Dedifferentiated amniotic fluid mesenchymal stem cell (primary cell): ENCODE results near the gene SANBR.
"Not testable (repeated sequence)": the region's sequence is repeated elsewhere in the genome, so short reads cannot be mapped to it uniquely, and the experiment has no call there.

Source experiments
- DNase-seq: peaks from one replicate; pipeline ENCODE4 v3.0.0-alpha.2; 2016; ENCODE audit errors: extremely low spot score

Gene SANBR

GRCh38 chr2:61065714-61066709 lies at the start of gene SANBR:
Gene SANBR (plus strand): TSS chr2:61065871. CDS start chr2:61070351, 4,480 bp downstream.
- DNase-seq, result peak; percentile 68

- no peak for DNase-seq
These were observed 49.7 kb upstream of the SANBR start for GRCh38 chr2:61015976-61016375.

- DNase-seq, result no peak
These were observed 49.2 kb upstream of the SANBR start for GRCh38 chr2:61016392-61017002.

- peak; percentile 72 for DNase-seq
These were observed 48.6 kb upstream of the SANBR start for GRCh38 chr2:61017003-61017555.

- peak; percentile 70 for DNase-seq
These were observed 47.9 kb upstream of the SANBR start, which contains the start of the genes PEX13 and PUS10 for GRCh38 chr2:61017556-61018317. Gene PEX13 (plus strand): TSS chr2:61017720. CDS start chr2:61017760, 40 bp downstream. Gene PUS10 (minus strand): TSS chr2:61018255. CDS start chr2:61011890, 6,365 bp downstream.

GRCh38 chr2:61018318-61018755 lies 47.3 kb upstream of the SANBR start:
- no peak for DNase-seq

GRCh38 chr2:61018798-61019197 lies 46.9 kb upstream of the SANBR start:
- no peak for DNase-seq

GRCh38 chr2:61021228-61021660 lies 44.4 kb upstream of the SANBR start:
- DNase-seq, result no peak

GRCh38 chr2:61023670-61024069 lies 42.0 kb upstream of the SANBR start:
- DNase-seq, result no peak

GRCh38 chr2:61029533-61029932 lies 36.1 kb upstream of the SANBR start:
- no peak for DNase-seq

- not testable (repeated sequence) for DNase-seq
These were observed 31.1 kb upstream of the SANBR start for GRCh38 chr2:61034592-61034991.

- DNase-seq, result not testable (repeated sequence)
These were observed 29.0 kb upstream of the SANBR start for GRCh38 chr2:61036643-61037042.

- no peak for DNase-seq
These were observed 22.9 kb upstream of the SANBR start for GRCh38 chr2:61042807-61043206.

- no peak for DNase-seq
These were observed 21.0 kb upstream of the SANBR start for GRCh38 chr2:61044636-61045035.

GRCh38 chr2:61045226-61045625 lies 20.4 kb upstream of the SANBR start:
- no peak for DNase-seq

- peak; percentile 47 for DNase-seq
These were observed 19.7 kb upstream of the SANBR start for GRCh38 chr2:61045999-61046398.

GRCh38 chr2:61055557-61055956 lies 10.1 kb upstream of the SANBR start:
- peak; percentile 39 for DNase-seq

- DNase-seq, result no peak
These were observed 8.1 kb upstream of the SANBR start for GRCh38 chr2:61057562-61057961.

GRCh38 chr2:61059382-61059781 lies 6.3 kb upstream of the SANBR start:
- DNase-seq, result no peak

- no peak for DNase-seq
These were observed 8.4 kb downstream of the SANBR start for GRCh38 chr2:61074100-61074499.

- no peak for DNase-seq
These were observed 20.2 kb downstream of the SANBR start for GRCh38 chr2:61085883-61086282.
